ENCODE measurements around the gene NLRC5.

The NLRC5 gene

DNA sequence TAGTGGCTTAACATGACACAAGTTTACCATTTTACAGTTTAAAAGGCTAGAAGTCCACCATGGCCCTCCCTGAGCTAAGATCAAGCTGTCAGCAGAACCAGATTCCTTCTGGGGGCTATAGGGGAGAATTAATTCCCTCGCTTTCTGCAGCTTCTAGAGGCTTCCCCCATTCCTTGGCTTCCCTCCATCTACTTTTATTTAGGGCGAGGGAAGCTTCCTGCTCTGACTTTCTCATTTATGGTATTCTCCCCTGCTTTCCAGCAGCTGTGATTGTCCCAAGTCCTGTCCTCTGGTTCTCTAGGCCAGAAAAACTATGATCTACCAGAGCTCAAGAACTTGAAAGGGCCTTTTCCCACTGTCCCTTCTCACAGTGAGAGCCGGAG, 23.3 kb upstream of the NLRC5 start:
- no peak for DNase-seq (ENCODE audit: low spot score)
- ChIA-PET POLR2A (ENCODE audit: low non-redundant PET) (no interaction called here), CTCF (interaction anchor here (0.7 to 1.0 kb wide), 2 partner anchors 12 to 18 kb away, joined by 3 to 7 read pairs; no protein-coding TSS in a partner anchor)
- H3K27ac ChIP-seq = peak overlapping the region; percentile 37
- TF ChIP-seq, protein P1, sequence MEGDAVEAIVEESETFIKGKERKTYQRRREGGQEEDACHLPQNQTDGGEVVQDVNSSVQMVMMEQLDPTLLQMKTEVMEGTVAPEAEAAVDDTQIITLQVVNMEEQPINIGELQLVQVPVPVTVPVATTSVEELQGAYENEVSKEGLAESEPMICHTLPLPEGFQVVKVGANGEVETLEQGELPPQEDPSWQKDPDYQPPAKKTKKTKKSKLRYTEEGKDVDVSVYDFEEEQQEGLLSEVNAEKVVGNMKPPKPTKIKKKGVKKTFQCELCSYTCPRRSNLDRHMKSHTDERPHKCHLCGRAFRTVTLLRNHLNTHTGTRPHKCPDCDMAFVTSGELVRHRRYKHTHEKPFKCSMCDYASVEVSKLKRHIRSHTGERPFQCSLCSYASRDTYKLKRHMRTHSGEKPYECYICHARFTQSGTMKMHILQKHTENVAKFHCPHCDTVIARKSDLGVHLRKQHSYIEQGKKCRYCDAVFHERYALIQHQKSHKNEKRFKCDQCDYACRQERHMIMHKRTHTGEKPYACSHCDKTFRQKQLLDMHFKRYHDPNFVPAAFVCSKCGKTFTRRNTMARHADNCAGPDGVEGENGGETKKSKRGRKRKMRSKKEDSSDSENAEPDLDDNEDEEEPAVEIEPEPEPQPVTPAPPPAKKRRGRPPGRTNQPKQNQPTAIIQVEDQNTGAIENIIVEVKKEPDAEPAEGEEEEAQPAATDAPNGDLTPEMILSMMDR (conservative IDR thresholded peaks at IDR 0.05; ENCODE audit: low read depth) = no peak

DNA sequence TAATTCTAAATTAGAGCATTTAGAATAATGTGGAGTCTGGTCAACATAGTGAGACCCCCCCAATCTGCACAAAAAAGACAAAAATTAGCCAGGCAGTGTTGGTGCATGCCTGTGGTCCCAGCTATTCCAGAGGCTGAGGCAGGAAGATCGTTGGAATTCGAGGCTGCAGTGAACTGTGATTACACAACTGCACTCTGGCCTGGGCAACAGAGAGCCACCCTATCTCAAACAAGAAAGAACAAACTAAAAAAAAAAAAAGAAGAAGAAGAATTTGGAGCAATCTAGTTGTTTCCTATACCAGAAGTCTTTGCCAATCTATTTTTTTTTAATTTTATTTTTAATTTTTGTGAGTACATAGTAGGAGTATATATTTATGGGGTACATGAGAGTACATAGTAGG, 21.6 kb upstream of the NLRC5 start:
- no peak overlapping the region for H3K27ac ChIP-seq
- TF ChIP-seq, protein P1 (conservative IDR thresholded peaks at IDR 0.05; ENCODE audit: low read depth) = no peak
- POLR2A ChIA-PET (ENCODE audit: low non-redundant PET) = no interaction called here
- no peak for DNase-seq (ENCODE audit: low spot score)
- CTCF ChIA-PET = no interaction called here

DNA sequence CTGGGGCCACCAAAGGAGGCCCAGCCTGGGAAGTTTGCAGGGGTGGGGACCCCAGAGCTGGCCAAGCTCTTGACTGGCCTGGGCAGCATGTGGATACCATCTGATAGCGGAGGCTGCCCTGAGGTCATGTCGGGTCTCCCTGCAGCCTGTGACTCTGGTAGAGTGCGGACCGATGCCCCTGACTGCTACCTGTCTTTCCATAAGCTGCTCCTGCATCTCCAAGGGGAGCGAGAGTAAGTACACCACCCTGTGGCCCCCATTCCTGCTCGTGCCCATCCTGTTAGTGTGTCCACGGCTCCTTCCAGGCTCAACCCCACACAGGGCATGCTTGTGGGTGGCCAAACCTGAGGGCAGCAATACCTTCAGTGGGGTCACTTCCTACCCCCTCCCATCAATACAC, 19.6 kb upstream of the NLRC5 start:
- ChIA-PET CTCF (interaction anchor here (0.6 kb wide), 2 partner anchors 22 to 123 kb away, joined by 3 read pairs; partner anchors contain the start of gene CPNE2), POLR2A (ENCODE audit: low non-redundant PET) (no interaction called here)
- no peak overlapping the region for H3K27ac ChIP-seq
- TF ChIP-seq, protein P1 (conservative IDR thresholded peaks at IDR 0.05; ENCODE audit: low read depth) = no peak
- DNase-seq (ENCODE audit: low spot score) = no peak

DNA sequence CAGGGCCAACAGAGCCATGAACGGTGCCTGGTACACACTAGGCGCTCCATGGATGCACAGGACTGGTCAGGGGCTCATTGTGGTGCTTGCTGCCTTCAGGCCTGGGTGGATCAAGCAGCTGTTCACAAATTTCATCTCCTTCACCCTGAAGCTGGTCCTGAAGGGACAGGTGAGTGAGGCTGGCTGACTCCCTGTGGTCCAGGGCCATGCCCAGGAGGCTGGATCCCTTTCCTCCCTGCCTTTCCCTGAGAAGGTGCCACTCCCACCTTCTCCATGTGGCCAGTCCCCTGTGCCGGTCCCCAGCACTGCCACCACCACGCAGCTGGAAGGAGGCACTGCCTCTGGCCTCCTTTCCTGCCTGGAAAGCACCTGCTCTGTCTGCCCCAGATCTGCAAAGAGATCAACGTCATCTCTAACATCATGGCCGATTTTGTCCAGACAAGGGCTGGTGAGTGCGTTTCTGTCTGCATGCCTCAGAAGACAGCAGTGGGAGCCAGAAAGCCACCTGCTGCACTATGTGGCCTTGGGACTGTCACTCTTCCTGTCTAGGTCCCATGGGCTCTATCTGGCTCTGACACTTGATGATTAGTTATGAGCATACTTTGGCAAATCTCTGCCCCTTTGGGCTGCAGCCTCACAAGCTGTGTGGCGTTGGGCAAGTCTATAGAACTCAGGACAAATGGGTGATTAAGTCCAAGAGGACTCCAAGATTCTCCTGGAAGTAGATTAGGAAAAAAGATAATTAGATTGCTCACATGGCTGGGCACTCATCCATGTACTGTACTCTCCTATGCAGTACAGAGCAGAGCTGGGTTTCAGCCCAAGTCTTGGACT, 18.2 kb upstream of the NLRC5 start:
- TF ChIP-seq, protein P1 (conservative IDR thresholded peaks at IDR 0.05; ENCODE audit: low read depth) = no peak
- no peak for DNase-seq (ENCODE audit: low spot score)
- no peak overlapping the region for H3K27ac ChIP-seq
- CTCF ChIA-PET = interaction anchor here (0.6 to 0.7 kb wide), 3 partner anchors 27 to 454 kb away, joined by 3 to 5 read pairs (median 4); no protein-coding TSS in a partner anchor
- POLR2A ChIA-PET (ENCODE audit: low non-redundant PET) = no interaction called here

DNA sequence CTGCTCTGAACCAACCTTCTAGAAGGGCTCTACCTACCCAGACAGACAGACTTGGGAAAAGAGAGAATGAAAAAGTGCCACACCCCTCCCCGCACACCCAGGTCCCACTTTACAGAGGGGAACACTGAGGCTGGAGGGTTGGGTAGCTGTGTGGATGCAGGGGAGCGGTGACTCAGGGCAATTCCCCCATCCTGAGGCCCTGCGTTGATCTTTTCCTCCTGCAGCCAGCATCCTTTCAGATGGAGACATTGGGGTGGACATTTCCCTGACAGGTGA, 17.7 kb upstream of the NLRC5 start:
- TF ChIP-seq, protein P1 (conservative IDR thresholded peaks at IDR 0.05; ENCODE audit: low read depth) = no peak
- CTCF ChIA-PET = interaction anchor here (0.6 kb wide), 1 partner anchor 25 kb away, joined by 3 read pairs; no protein-coding TSS in a partner anchor
- H3K27ac ChIP-seq = no peak overlapping the region
- DNase-seq (ENCODE audit: low spot score) = no peak
- POLR2A ChIA-PET (ENCODE audit: low non-redundant PET) = no interaction called here

DNA sequence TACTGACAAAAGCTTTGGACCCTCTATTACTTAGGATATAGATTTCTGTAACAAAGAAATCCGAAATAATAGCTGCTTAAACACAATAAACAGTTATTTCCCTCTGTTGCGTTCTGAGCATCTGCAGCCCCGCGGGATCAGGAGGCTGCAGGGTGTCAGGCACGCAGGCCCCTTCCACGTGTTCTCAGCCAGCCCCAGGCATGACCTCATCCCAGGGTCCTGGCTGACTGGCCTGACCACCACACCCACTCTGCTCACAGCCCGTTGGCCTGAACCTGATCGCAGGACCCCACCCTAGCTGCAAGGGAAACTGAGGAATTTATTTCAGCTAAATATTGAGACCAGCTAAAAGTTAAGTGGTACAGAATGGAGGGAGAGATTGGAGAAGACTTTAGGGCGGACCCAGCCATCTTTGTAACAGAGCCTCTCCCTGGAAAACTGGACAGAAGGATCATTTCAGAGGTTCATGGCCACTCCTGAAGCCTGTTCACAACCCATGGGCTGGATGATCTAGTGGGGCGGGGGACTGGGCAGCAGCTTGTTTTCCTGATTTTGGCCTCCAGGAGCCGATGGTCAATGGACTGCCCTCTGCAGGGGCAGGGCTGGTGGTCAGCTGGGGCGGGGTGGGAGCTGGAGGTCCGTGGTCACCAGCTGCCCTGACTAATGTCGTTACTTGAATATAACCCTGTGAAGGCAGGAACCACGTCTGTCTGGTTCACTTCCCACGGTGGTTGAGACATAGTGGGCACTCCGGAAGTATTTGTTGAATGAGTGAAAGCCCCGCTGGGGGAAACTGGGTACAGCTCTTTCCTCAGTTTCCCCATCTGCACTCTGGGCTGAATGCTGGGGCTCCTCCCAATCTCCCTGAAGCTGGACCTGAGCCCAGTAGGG, 16.7 kb upstream of the NLRC5 start:
- POLR2A ChIA-PET (ENCODE audit: low non-redundant PET) = interaction anchor here (0.6 kb wide), 1 partner anchor 144 kb away, joined by 3 read pairs; no protein-coding TSS in a partner anchor
- CTCF ChIA-PET = interaction anchor here (0.5 to 0.6 kb wide), 2 partner anchors 21 to 24 kb away, joined by 3 read pairs; no protein-coding TSS in a partner anchor
- TF ChIP-seq, protein P1 (conservative IDR thresholded peaks at IDR 0.05; ENCODE audit: low read depth) = no peak
- H3K27ac ChIP-seq = no peak overlapping the region
- no peak for DNase-seq (ENCODE audit: low spot score)
